DND-41 (cell line): ENCODE data around the gene TMA7B.

Source experiments
- ATAC-seq: fragments of 200-7000 bp; cut with Tn5 transposase; 3 replicates; pipeline ENCODE4 v1.9.1; 2021; ENCODE audit warnings: low read depth; ENCODE audit not compliant: insufficient read depth
- DNase-seq: peaks from one replicate; pipeline ENCODE4 v3.0.0-alpha.2; 2020
- H2AFZ ChIP-seq: 2 replicates; pipeline ENCODE4 v1.6.0; 2012; ENCODE audit warnings: low read depth, low read length
- H3K27ac ChIP-seq: 2 replicates; pipeline ENCODE4 v1.5.1; 2012; ENCODE audit warnings: low read length, inconsistent platforms
- H3K27me3 ChIP-seq: fragments of 200-600 bp; sonication (generic); 2 replicates; pipeline ENCODE4 v1.6.0; 2012; ENCODE audit warnings: low read length, mild to moderate bottlenecking, inconsistent platforms; ENCODE audit not compliant: insufficient read depth, poor library complexity
- H3K36me3 ChIP-seq: 2 replicates; pipeline ENCODE4 v1.5.1; 2012; ENCODE audit warnings: low read length, inconsistent platforms; ENCODE audit not compliant: insufficient read depth
- H3K4me1 ChIP-seq: 2 replicates; pipeline ENCODE4 v1.5.1; 2012; ENCODE audit warnings: mild to moderate bottlenecking, low read length; ENCODE audit not compliant: insufficient read depth
- H3K4me2 ChIP-seq: 2 replicates; pipeline ENCODE4 v1.6.0; 2012; ENCODE audit warnings: mild to moderate bottlenecking, moderate library complexity, low read length, inconsistent platforms; ENCODE audit not compliant: insufficient read depth
- H3K4me3 ChIP-seq, 2 experiments: fragments of 200-600 bp in 1 of 2; shearing (Covaris generic) in 1 of 2; 2 replicates each; pipeline ENCODE4 v1.5.1; 2012 to 2016; ENCODE audit warnings: inconsistent platforms in 2 of 2, low read length in 2 of 2, mild to moderate bottlenecking in 2 of 2, low read depth in 1 of 2, moderate library complexity in 1 of 2
- H3K79me2 ChIP-seq: 2 replicates; pipeline ENCODE4 v1.6.0; 2012; ENCODE audit warnings: low read length, inconsistent platforms; ENCODE audit not compliant: insufficient read depth
- H3K9ac ChIP-seq: 2 replicates; pipeline ENCODE4 v1.6.0; 2012; ENCODE audit warnings: low read depth, mild to moderate bottlenecking, inconsistent platforms, low read length, moderate library complexity
- H3K9me3 ChIP-seq: 2 replicates; pipeline ENCODE4 v1.5.1; 2012; ENCODE audit warnings: low read length, moderate library complexity, mild to moderate bottlenecking, inconsistent platforms; ENCODE audit not compliant: insufficient read depth, severe bottlenecking
- H4K20me1 ChIP-seq: 2 replicates; pipeline ENCODE4 v1.6.0; 2012; ENCODE audit warnings: low read length; ENCODE audit not compliant: insufficient read depth
- EZH2 ChIP-seq: IDR thresholded peaks from 3 replicates; pipeline ENCODE4 v1.6.1; 2012; ENCODE audit warnings: borderline replicate concordance, low read depth, mild to moderate bottlenecking, moderate library complexity, low read length, inconsistent platforms; ENCODE audit not compliant: severe bottlenecking
- TF ChIP-seq, protein P1 (sequence below): IDR thresholded peaks from 2 replicates; pipeline ENCODE4 v1.5.1; 2012; ENCODE audit warnings: borderline replicate concordance, low read length, moderate library complexity, mild to moderate bottlenecking; ENCODE audit not compliant: poor library complexity, severe bottlenecking; ENCODE audit errors: extremely low read depth

TMA7B gene

DNA sequence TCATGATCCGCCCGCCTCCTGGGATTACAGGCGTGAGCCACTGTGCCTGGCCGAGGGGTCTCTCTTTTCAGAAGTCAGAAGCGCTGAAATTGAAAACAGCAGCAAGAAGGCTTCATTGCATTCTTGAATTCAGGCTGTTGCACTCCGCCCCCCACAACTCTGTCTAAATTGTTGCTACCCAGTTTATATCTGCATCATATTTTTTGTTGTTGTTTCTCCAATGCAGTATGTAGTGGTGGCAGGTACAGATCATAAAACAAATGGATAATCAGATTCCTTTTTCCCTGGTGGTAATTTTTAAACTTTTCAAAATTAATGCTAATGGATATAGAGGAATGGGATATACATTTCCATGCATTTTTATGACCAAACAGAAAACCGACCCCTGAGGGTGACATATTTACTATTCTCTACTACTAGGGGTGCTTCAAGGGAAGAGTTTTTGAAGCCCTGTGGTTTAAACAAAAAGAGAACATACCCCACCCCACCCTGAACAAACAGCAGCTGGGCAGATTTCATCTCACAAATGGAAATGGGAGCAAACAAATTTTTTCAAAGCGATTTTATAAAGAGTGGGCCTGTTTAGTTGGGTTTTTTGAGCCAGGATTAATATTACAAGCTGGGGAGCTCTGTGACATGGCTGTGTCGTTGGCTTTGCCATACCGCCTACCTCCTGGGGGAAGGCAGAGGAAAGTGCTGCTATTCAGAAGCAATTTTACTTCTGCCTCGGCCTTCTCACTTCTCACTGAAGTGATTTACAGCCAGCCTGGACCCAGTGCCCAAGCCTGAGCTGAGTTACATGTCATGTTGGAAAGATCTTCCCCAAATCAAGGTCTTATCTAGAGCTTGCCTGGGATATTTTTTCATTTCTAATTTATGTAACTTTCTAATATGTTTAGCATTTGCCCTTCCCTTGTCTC is 16.0 kb upstream of the TMA7B start:
- Histone ChIP-seq H3K27me3 (no peaks in the 10 kb centered on the region), H3K9me3 (no peaks in the 10 kb centered on the region), H3K27ac (peak overlapping the region; percentile 74), H3K4me2 (peak overlapping the region; percentile 21; the same call in 1 of the 2 replicates), H3K36me3 (peaks cover 30% of the 10 kb centered on the region), H4K20me1 (no peaks in the 10 kb centered on the region), H3K4me3 (no peak overlapping the region), H3K4me1 (peaks cover 80% of the 10 kb centered on the region), H3K9ac (no peak overlapping the region), H2AFZ (no peak overlapping the region), H3K79me2 (peaks cover 95% of the 10 kb centered on the region)
- peak; percentile 74 for ATAC-seq
- no peak for TF ChIP-seq EZH2
- TF ChIP-seq, protein P1, sequence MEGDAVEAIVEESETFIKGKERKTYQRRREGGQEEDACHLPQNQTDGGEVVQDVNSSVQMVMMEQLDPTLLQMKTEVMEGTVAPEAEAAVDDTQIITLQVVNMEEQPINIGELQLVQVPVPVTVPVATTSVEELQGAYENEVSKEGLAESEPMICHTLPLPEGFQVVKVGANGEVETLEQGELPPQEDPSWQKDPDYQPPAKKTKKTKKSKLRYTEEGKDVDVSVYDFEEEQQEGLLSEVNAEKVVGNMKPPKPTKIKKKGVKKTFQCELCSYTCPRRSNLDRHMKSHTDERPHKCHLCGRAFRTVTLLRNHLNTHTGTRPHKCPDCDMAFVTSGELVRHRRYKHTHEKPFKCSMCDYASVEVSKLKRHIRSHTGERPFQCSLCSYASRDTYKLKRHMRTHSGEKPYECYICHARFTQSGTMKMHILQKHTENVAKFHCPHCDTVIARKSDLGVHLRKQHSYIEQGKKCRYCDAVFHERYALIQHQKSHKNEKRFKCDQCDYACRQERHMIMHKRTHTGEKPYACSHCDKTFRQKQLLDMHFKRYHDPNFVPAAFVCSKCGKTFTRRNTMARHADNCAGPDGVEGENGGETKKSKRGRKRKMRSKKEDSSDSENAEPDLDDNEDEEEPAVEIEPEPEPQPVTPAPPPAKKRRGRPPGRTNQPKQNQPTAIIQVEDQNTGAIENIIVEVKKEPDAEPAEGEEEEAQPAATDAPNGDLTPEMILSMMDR, result no peak
- DNase-seq, result peak; percentile 35

DNA sequence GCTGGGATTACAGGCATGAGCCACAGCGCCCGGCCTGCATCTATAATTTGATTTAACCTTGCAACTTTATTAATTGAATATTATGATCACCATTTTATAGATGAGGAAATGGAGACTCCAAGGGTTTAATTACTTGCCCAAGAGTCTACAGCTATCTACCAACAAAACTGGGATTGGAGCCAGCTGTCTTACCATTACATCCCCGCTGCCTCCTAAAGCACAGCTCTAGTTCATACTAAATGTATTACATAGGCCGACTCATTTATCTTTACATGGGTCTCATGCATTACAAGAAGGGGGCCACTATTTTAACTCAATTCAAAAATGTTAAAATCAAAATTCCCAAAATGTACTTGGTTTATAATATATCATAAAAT is 14.1 kb upstream of the TMA7B start:
- H3K79me2 ChIP-seq, result peaks cover 92% of the 10 kb centered on the region
- no peaks in the 10 kb centered on the region for H3K9me3 ChIP-seq
- no peak overlapping the region for H3K4me2 ChIP-seq
- no peaks in the 10 kb centered on the region for H4K20me1 ChIP-seq
- no peak overlapping the region for H2AFZ ChIP-seq
- DNase-seq (no peak), ATAC-seq (no peak)
- peaks cover 43% of the 10 kb centered on the region for H3K36me3 ChIP-seq
- no peak for TF ChIP-seq EZH2
- TF ChIP-seq, protein P1, result no peak
- no peak overlapping the region for H3K9ac ChIP-seq
- peaks cover 89% of the 10 kb centered on the region for H3K4me1 ChIP-seq
- no peaks in the 10 kb centered on the region for H3K27me3 ChIP-seq
- 0 out of 2 replicates have a peak overlapping the region, but pooled peaks have one; percentile 83 for H3K27ac ChIP-seq
- H3K4me3 ChIP-seq, result no peak overlapping the region

DNA sequence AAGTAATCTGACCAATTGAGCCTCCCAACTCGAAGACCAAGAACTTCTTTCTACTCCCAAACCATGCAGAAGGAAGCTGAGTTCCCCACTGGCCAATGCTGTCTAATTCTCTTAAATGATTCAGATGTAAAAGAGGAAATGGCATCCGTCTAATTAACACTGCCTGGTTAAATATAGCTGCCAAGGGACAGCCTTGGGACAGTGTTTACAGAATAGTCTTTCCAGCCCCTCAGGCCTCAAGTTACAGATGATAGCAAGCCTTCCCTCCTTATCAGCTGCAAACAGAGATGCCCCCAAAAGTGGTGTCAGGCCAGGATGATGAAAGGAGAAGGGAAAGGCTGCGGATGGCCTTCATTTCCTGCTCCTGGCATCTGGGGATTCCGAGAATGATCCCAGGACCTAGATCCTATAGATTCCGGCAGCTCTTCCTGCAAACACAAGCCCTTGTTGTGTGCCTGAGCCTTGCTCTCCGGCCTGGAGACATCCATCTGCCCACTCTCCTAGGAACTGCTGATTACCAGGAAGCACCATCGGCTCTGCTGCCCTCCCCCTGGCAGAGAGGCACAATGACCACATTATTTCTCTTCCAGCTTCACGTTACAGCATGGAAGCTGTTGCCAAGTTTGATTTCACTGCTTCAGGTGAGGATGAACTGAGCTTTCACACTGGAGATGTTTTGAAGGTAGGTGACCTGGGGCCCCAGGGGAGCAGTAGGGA is 13.5 kb upstream of the TMA7B start:
- no peaks in the 10 kb centered on the region for H4K20me1 ChIP-seq
- no peak overlapping the region for H2AFZ ChIP-seq
- no peak for DNase-seq

More for the DNA sequence above, 13.5 kb upstream of the TMA7B start:
- ATAC-seq, result no peak
- Histone ChIP-seq H3K9me3 (no peaks in the 10 kb centered on the region), H3K4me1 (peaks cover 92% of the 10 kb centered on the region), H3K79me2 (peaks cover 87% of the 10 kb centered on the region), H3K4me2 (no peak overlapping the region), H3K9ac (no peak overlapping the region), H3K27me3 (no peaks in the 10 kb centered on the region), H3K4me3 (no peak overlapping the region), H3K27ac (peak overlapping the region; percentile 83), H3K36me3 (peaks cover 42% of the 10 kb centered on the region)
- TF ChIP-seq, protein P1, result no peak
- TF ChIP-seq EZH2, result no peak
